Measurements from ENCODE around the gene RER1.

RER1 gene

GRCh38 chr1:2391931-2392509 lies 379 bp downstream of the RER1 start:
- DNase-seq = no peak

- DNase-seq = no peak
Measured at GRCh38 chr1:2392686-2393085, 1.0 kb downstream of the RER1 start.

- no peak for DNase-seq
Measured at GRCh38 chr1:2393471-2393877, 1.8 kb downstream of the RER1 start.

- no peak for DNase-seq
Measured at GRCh38 chr1:2394220-2394619, 2.6 kb downstream of the RER1 start.

GRCh38 chr1:2394761-2395160 lies 3.1 kb downstream of the RER1 start:
- no peak for DNase-seq

GRCh38 chr1:2395245-2395644 lies 3.6 kb downstream of the RER1 start:
- DNase-seq = no peak

- DNase-seq = no peak
Measured at GRCh38 chr1:2396059-2396458, 4.4 kb downstream of the RER1 start.

- no peak for DNase-seq
Measured at GRCh38 chr1:2396476-2396875, 4.8 kb downstream of the RER1 start.

GRCh38 chr1:2397007-2397679 lies 5.5 kb downstream of the RER1 start:
- no peak for DNase-seq

- no peak for DNase-seq
Measured at GRCh38 chr1:2398871-2399270, 7.2 kb downstream of the RER1 start.

- DNase-seq = no peak
Measured at GRCh38 chr1:2399890-2400575, 8.4 kb downstream of the RER1 start.

- no peak for DNase-seq
Measured at GRCh38 chr1:2400576-2400909, 8.9 kb downstream of the RER1 start.

- no peak for DNase-seq
Measured at GRCh38 chr1:2400950-2401649, 9.5 kb downstream of the RER1 start.

- DNase-seq = no peak
Measured at GRCh38 chr1:2402420-2402819, 10.8 kb downstream of the RER1 start.

GRCh38 chr1:2403273-2403672 lies 11.6 kb downstream of the RER1 start:
- DNase-seq = no peak

- no peak for DNase-seq
Measured at GRCh38 chr1:2404142-2404889, 12.7 kb downstream of the RER1 start.

- peak; percentile 33 for DNase-seq
Measured at GRCh38 chr1:2404890-2405511, 13.4 kb downstream of the RER1 start.

GRCh38 chr1:2405588-2406295 lies 14.1 kb downstream of the RER1 start:
- DNase-seq = peak; percentile 71

GRCh38 chr1:2406451-2407041 lies 14.9 kb downstream of the RER1 start:
- no peak for DNase-seq

GRCh38 chr1:2407166-2407990 lies 15.7 kb downstream of the RER1 start:
- no peak for DNase-seq

GRCh38 chr1:2407991-2408275 lies 16.3 kb downstream of the RER1 start:
- DNase-seq = no peak
